HG03159 (cell line): Measurements from ENCODE around the gene PCBP3.

Experiments used
- ATAC-seq: cut with Tn5 transposase; IDR thresholded peaks from one replicate; pipeline ENCODE4 v1.9.1; 2021; ENCODE audit warnings: mild to moderate bottlenecking, moderate library complexity; ENCODE audit not compliant: unreplicated experiment

PCBP3 gene

DNA sequence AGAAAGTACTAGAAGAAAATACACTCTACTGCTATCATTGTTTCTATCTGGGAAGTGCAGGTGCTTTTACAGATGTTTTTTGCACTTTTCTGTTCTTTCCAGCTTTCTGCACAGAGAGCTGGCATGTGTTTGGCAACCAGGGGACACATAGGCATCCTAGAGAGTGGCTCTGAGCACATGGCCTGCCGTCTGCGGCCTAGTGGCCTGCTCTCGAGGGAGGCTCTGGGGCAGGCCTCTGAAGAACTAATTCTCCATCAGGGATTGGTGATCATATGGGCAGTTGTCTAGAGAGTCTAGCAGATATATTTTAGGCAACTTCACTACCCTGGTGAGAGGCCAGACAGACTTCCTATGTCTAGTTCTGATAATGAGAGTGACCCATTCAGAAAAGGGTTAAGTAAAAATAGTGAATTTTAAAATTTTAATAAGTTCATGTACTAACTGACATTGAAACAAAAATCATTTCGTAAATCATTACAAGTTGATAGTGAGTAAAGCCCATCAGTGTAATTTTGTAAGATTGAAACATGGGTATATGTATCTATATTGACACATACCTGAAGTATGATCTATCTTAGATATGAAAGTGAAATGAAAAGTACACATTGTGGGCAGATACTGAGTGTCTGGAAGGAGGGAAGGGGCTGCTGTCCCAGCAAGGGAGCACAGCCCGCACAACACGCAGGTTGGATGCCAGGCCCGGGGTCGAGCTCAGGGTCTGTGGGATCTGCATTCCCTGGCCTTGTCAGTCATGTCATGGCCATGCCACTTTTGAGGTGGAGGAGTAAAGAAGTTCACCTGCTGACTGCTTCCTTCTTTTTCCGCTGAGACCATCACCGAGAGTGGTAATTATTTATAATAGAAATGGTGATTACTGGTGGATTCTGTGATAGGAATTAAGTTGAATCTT lies 79.8 kb downstream of the PCBP3 start:
- no peak for ATAC-seq

- no peak for ATAC-seq
Measured at GRCh38 chr21:45724345-45724961, 80.9 kb downstream of the PCBP3 start.

DNA sequence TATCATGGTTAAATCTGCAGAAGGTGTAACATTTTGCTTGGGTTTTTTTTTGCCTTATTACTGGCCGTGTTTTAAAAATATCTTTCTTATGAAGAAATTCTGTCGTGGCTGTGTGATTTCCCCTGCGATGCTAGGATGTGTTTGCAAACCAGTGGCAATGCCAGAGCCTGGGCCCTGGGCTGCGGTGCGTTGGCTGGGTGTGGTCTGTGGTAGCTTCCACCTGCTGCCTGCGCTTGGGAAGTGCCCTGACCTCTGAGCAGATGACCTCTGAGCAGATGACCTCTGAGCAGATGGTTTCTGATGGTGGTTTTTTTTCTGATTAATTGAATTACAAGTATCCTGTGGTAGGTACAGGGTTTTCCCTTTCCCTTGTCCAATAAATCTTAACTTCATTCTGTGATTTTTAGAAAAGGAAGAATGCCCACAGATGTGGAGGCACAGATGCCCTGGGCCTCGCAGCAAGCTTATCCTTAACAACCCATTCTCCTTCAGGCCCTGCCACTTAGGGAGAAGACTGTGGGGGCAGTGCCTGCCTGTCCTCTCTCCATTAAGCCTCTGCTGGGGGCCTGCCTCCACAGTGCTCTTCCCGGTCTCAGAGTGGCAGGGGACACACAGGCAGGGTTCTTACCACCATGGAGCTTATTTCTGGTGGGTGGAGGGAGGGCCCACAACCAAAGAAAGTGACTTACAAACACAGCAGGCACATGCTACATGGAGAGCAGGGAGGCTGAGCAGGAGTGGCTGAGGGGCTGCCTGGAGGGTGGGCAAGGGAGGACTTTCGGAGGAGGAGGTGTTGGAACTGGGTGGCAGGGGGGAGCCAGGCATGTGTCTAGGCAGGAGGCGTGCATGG lies 81.7 kb downstream of the PCBP3 start:
- no peak for ATAC-seq

- no peak for ATAC-seq
Measured at GRCh38 chr21:45725844-45726200, 82.3 kb downstream of the PCBP3 start.

- no peak for ATAC-seq
Measured at GRCh38 chr21:45726438-45726837, 82.9 kb downstream of the PCBP3 start.

- no peak for ATAC-seq
Measured at GRCh38 chr21:45727390-45727789, 83.9 kb downstream of the PCBP3 start.

DNA sequence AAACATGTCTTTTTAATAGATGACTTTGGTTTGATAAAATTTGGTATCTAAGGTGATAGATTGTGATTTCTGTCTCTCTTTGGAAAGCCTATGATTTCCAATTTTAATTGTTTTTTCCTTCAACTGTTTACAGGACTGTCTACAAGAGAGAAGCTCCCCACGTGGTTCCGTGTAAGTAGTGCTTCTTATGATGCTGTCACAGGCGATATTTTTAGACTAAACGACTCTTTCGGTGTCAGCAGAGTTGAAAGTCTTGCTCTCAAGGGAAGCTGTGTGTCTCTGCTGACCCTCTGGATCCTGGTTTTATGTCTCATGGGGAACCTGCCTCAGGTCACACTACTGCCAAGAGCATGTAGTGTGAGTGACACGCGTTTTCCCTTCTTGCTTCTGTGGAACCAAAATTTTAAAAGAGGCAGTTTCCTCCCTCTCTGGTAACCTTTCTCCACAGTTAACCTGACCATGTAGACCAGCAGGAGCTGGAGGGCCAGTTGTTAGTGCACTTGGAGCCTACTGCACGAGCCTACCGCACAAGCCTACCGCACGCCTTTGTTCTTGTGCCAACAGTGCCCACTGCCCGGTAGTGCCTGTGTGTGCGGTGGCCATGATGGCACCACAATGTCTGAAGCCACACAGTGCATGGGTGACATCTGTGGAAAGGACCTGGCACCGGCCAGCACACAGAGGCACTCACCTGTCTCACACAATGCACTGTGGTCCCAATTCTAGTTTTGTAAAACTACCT lies 91.9 kb downstream of the PCBP3 start:
- ATAC-seq: no peak

- ATAC-seq: no peak
Measured at GRCh38 chr21:45736042-45736689, 92.6 kb downstream of the PCBP3 start.

DNA sequence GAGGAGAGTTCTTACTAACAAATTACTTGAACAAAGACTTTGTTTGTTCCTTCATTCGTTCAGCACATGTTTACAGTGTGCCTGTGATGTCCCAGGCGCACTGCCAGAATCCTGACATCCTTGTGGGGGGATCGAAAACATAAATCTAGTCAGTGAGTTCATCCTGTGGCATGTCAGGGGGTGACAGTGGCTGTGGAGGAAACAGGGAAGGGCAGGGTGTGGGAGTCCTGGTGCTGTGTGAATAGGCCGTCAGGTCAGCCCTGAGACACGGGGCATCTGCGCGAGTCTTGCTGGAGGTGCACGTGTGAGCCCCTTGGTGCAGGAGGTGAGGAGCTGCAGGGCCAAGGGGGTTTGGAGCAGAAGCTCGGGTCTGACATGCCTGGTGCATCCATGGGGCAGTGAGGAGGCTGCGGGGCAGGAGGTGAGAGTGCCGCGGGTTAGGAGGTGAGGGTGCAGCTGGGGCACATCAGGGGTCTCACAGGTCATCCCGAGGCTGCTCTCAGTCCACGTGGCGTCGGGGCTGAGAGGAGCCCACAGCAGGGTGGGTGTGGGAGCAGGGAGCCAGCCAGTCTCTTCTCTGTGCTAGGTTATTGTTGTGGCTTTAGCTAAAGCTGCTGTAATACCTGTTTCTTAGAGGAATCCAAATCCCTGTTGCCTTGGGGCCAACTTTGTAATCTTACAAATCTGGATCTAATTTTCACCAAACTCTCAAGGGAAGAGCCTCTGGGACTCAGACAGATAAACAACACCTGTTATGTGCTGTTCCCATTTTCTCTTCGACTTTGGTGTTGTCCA lies 93.4 kb downstream of the PCBP3 start:
- no peak for ATAC-seq

GRCh38 chr21:45737485-45738166 lies 94.1 kb downstream of the PCBP3 start:
- ATAC-seq: no peak

DNA sequence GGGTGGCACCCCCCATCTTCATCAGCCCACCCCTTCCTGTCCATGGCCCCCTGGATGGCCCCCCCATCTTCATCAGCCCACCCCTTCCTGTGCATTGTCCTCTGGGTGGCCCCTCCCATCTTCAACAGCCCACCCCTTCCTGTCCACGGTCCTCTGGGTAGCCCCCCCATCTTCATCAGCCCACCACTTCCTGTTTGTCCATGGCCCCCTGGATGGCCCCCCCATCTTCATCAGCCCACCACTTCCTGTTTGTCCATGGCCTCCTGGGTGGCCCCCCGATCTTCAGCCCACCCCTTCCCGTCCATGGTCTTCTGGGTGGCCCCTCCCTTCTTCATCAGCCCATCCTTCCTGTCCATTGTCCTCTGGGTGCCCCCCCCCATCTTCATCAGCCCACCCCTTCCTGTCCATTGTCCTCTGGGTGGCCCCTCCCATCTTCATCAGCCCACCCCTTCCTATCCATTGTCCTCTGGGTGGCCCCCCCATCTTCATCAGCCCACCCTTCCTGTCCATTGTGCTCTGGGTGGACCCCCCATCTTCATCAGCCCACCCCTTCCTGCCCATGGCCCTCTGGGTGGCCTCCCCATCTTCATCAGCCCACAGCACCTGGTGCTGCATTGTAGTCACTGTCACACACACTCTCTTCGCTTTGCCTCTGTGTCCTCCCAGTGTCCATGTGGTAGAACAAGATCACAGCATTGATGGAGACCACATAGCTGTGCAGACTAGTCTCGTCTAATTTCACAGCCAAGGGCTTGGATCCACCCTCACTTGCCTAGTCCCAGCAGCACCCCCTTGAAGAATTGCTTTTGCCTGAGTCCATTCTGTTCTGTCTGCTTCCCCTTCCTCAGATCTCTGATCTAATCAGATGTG lies 95.9 kb downstream of the PCBP3 start:
- no peak for ATAC-seq

- ATAC-seq: no peak
Measured at GRCh38 chr21:45740088-45740440, 96.5 kb downstream of the PCBP3 start.

GRCh38 chr21:45740491-45741357 lies 97.2 kb downstream of the PCBP3 start:
- no peak for ATAC-seq

GRCh38 chr21:45741691-45742090 lies 98.2 kb downstream of the PCBP3 start:
- no peak for ATAC-seq

DNA sequence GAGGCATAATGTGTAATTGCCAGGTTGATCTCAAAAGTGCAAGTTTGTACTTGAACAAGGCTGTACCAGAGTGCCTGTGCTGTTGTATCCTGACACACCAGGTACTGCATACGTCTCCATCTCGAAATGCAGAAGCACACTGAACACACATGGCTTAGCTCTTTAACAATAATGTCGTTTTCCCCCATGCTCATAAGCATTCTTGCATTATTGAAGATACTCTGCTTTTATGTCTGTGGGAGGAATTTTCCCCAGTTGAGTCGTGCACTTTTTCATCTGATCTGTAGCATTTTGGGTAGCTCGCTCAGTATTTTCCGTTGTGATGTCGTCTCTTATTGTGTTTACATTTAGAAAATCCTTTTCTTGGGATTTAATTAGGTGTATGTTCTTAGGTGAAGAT lies 98.7 kb downstream of the PCBP3 start:
- ATAC-seq: no peak

DNA sequence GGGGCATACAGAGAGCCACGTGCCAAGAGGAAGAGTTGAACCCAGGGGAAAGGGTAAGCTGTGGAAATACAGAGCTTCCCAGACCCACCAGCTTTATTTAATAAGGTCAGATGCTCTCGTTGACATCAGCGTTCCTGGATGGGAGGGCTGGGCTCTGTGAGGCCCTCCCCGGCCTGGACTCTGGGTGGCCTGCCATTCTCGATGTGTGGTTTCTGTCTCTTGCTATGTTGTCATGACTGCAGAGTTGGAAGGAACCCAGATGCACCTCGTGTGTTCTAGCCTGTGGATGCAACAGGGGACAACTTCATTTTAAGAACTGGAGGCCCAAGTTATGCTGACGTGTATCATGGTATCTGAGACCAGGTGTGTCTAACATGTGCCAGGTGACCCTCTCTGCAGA lies 101.7 kb downstream of the PCBP3 start:
- no peak for ATAC-seq

GRCh38 chr21:45747233-45747766 lies 103.8 kb downstream of the PCBP3 start:
- no peak for ATAC-seq
